Smooth muscle cell (in vitro differentiated cells): ENCODE data around the gene HSPA12B. TPM values are rescaled to one million over a fixed set of nuclear protein-coding genes. Genes with fewer than 3 reads are reported as not detected.

ENCODE experiments used
- DNase-seq: peaks from one replicate; lab custom pipeline; 2025; ENCODE audit not compliant: unreplicated experiment; lab: John Stamatoyannopoulos, UW
- H2AFZ ChIP-seq: fragments of 200-600 bp; sonication (generic); 2 replicates; pipeline ENCODE4 v1.6.0; 2016; ENCODE audit warnings: antibody characterized with exemption, low read depth, mild to moderate bottlenecking
- H3F3A ChIP-seq: fragments of 200-600 bp; sonication (generic); 2 replicates; pipeline ENCODE4 v1.6.0; 2017; ENCODE audit warnings: antibody characterized with exemption, low read depth
- H3K27ac ChIP-seq: fragments of 200-600 bp; sonication (generic); 2 replicates; pipeline ENCODE4 v1.5.1; 2016; ENCODE audit warnings: low read depth, mild to moderate bottlenecking
- H3K27me3 ChIP-seq: fragments of 200-600 bp; sonication (generic); 2 replicates; pipeline ENCODE4 v1.6.1; 2016; ENCODE audit warnings: low read depth, mild to moderate bottlenecking
- H3K36me3 ChIP-seq: fragments of 200-600 bp; sonication (generic); 2 replicates; pipeline ENCODE4 v1.5.1; 2016; ENCODE audit warnings: low read depth
- H3K4me1 ChIP-seq: fragments of 200-600 bp; sonication (generic); 2 replicates; pipeline ENCODE4 v1.5.1; 2016; ENCODE audit warnings: low read depth
- H3K4me2 ChIP-seq: fragments of 200-600 bp; sonication (generic); 2 replicates; pipeline ENCODE4 v1.6.0; 2016; ENCODE audit warnings: mild to moderate bottlenecking
- H3K4me3 ChIP-seq: fragments of 200-600 bp; sonication (generic); 2 replicates; pipeline ENCODE4 v1.5.1; 2016; ENCODE audit warnings: mild to moderate bottlenecking
- H3K79me2 ChIP-seq: fragments of 200-600 bp; sonication (generic); 2 replicates; pipeline ENCODE4 v1.6.0; 2016; ENCODE audit warnings: low read depth, mild to moderate bottlenecking
- H3K9ac ChIP-seq: fragments of 200-600 bp; sonication (generic); 2 replicates; pipeline ENCODE4 v1.6.0; 2016; ENCODE audit warnings: low read depth
- H3K9me3 ChIP-seq: fragments of 200-600 bp; sonication (generic); replicated peaks from 2 replicates; pipeline ENCODE4 v1.5.1; 2016; ENCODE audit warnings: low read depth
- H4K20me1 ChIP-seq: fragments of 200-600 bp; sonication (generic); 2 replicates; pipeline ENCODE4 v1.6.0; 2016; ENCODE audit warnings: low read depth
- WGBS: methylation state at CpG from one replicate; pipeline ENCODE4 v1.1.7; 2016; ENCODE audit warnings: low lambda C conversion rate; 5-methylcytosine and 5-hydroxymethylcytosine counted together
- polyA plus RNA-seq: library from polyadenylated mRNA; unstranded; fragments of >200 nt; fragmentation: Nextera tagmentation; extraction: Ambion mirVana; gene quantifications from 2 replicates; pipeline ENCODE4 v1.2.1, GENCODE V29; 2016
- total RNA-seq: library from RNA; depleted of rRNA; stranded (reverse); fragments of >200 nt; gene quantifications from 2 replicates; pipeline ENCODE4 v1.2.3, GENCODE V29; 2014
- TF ChIP-seq, protein P1 (sequence below): fragments of 200-600 bp; sonication (generic); IDR thresholded peaks from 2 replicates; pipeline ENCODE4 v1.5.1; 2017; ENCODE audit warnings: borderline replicate concordance, mild to moderate bottlenecking, antibody characterized with exemption; ENCODE audit not compliant: insufficient read depth, poor library complexity, severe bottlenecking

HSPA12B gene
- total and polyA plus RNA-seq, 2 experiments from 2014 or later, result 0.04 to 1.0 TPM

DNA sequence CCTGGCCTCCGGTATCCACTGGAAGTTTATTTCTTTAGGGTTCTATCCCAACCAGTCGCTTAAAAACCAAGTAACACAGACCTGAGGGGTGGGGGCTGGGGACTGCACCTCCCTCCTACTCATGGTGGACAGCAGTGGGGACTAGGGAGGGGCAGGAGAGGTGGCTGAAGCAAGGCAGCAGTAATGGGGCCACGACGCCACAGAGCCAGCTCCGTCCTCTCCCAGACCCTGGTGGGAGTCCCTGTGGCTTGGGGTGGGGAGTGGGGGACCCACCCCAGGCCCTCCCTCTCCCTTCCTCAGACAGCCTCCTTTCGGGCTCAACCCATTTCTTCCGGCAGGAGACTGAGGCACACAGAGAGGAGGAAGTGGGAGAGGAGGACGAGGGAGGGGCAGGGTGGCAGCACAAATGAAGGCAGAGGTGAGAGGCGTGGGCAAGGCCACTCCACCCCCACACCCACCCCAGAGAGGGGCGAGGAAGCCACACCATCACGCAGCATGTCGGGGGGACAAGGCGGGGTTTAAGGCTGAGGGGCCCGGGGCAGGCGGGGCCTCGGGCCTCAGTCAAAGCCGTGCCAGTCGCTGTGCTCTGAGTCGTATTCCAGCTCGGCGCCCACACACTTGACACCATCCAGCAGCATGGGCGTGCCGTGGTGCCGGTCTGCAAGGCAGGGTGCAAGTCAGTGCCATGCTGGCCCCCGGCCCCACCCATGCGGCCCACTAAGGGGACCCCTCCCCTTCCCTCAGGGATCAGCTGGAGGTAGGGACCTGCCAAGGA is 21.2 kb downstream of the HSPA12B start:
- Histone ChIP-seq H3F3A (peaks cover 2% of the 10 kb centered on the region), H3K36me3 (no peaks in the 10 kb centered on the region), H2AFZ (no peak overlapping the region), H3K27ac (no peak overlapping the region), H3K27me3 (peaks cover 33% of the 10 kb centered on the region), H3K4me3 (no peak overlapping the region), H3K9me3 (no peaks in the 10 kb centered on the region), H3K79me2 (no peaks in the 10 kb centered on the region), H4K20me1 (peaks cover 7% of the 10 kb centered on the region), H3K4me2 (no peak overlapping the region), H3K9ac (no peak overlapping the region), H3K4me1 (peaks cover 5% of the 10 kb centered on the region)
- DNase-seq, result no peak
- TF ChIP-seq, protein P1, sequence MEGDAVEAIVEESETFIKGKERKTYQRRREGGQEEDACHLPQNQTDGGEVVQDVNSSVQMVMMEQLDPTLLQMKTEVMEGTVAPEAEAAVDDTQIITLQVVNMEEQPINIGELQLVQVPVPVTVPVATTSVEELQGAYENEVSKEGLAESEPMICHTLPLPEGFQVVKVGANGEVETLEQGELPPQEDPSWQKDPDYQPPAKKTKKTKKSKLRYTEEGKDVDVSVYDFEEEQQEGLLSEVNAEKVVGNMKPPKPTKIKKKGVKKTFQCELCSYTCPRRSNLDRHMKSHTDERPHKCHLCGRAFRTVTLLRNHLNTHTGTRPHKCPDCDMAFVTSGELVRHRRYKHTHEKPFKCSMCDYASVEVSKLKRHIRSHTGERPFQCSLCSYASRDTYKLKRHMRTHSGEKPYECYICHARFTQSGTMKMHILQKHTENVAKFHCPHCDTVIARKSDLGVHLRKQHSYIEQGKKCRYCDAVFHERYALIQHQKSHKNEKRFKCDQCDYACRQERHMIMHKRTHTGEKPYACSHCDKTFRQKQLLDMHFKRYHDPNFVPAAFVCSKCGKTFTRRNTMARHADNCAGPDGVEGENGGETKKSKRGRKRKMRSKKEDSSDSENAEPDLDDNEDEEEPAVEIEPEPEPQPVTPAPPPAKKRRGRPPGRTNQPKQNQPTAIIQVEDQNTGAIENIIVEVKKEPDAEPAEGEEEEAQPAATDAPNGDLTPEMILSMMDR, result no peak
- WGBS, result 92% methylated on average over 8 of the region's 26 CpGs

- H3K9ac ChIP-seq, result no peak overlapping the region
- peaks cover 2% of the 10 kb centered on the region for H3F3A ChIP-seq
- H3K4me3 ChIP-seq, result no peak overlapping the region
- no peaks in the 10 kb centered on the region for H3K9me3 ChIP-seq
- peaks cover 28% of the 10 kb centered on the region for H3K27me3 ChIP-seq
- over 99% methylated on average over 15 of the region's 16 CpGs for WGBS
- H3K36me3 ChIP-seq, result no peaks in the 10 kb centered on the region
- H3K4me1 ChIP-seq, result peaks cover 5% of the 10 kb centered on the region
- H2AFZ ChIP-seq, result no peak overlapping the region
- no peak overlapping the region for H3K4me2 ChIP-seq
- TF ChIP-seq, protein P1, result no peak
- H4K20me1 ChIP-seq, result peaks cover 7% of the 10 kb centered on the region
- no peaks in the 10 kb centered on the region for H3K79me2 ChIP-seq
- DNase-seq, result no peak
- H3K27ac ChIP-seq, result no peak overlapping the region
Measured at GRCh38 chr20:3754276-3754630, 21.8 kb downstream of the HSPA12B start.

GRCh38 chr20:3755269-3755668 is 22.8 kb downstream of the HSPA12B start:
- 99% methylated on average over 6 of the region's 7 CpGs for WGBS
- TF ChIP-seq, protein P1, result no peak
- Histone ChIP-seq H3K4me3 (no peak overlapping the region), H2AFZ (no peak overlapping the region), H3K9ac (no peak overlapping the region), H3K4me1 (peaks cover 6% of the 10 kb centered on the region), H3K79me2 (no peaks in the 10 kb centered on the region), H4K20me1 (peaks cover 7% of the 10 kb centered on the region), H3K27me3 (peaks cover 17% of the 10 kb centered on the region), H3K36me3 (no peaks in the 10 kb centered on the region), H3F3A (peaks cover 2% of the 10 kb centered on the region), H3K4me2 (no peak overlapping the region), H3K9me3 (no peaks in the 10 kb centered on the region), H3K27ac (no peak overlapping the region)
- no peak for DNase-seq
